H1 (cell line): ENCODE data around the gene EIF2A. TPM values are rescaled to one million over a fixed set of nuclear protein-coding genes. Genes with fewer than 3 reads are reported as not detected.

Experiments
- ATF3 ChIP-seq: IDR thresholded peaks from 2 replicates; pipeline ENCODE4 v1.6.1; 2011; ENCODE audit warnings: low read depth, mild to moderate bottlenecking, low read length; ENCODE audit not compliant: insufficient read depth
- BACH1 ChIP-seq: IDR thresholded peaks from 2 replicates; pipeline ENCODE4 v1.6.1; 2012; ENCODE audit warnings: low read length, improper control_type of control experiment
- CBX5 ChIP-seq: fragments of 300-800, 300-1000 bp; sonication (generic); IDR thresholded peaks from 2 replicates; pipeline ENCODE4 v1.7.1; 2016; ENCODE audit warnings: antibody characterized with exemption, low read length, low read depth
- CEBPB ChIP-seq: IDR thresholded peaks from 2 replicates; pipeline ENCODE4 v1.6.1; 2012; ENCODE audit warnings: low read depth, low read length
- CHD1 ChIP-seq: IDR thresholded peaks from 2 replicates; pipeline ENCODE4 v1.6.1; 2012; ENCODE audit warnings: low read depth, low read length, improper control_type of control experiment
- CHD2 ChIP-seq: IDR thresholded peaks from 2 replicates; pipeline ENCODE4 v1.6.1; 2012; ENCODE audit warnings: low read length, improper control_type of control experiment
- EP300 ChIP-seq, 2 experiments: IDR thresholded peaks; 1 replicate in 1 of 2; 2 replicates in 1 of 2; pipeline ENCODE4 v1.6.1; 2011 to 2012; ENCODE audit warnings: low read depth in 2 of 2, low read length in 2 of 2, mild to moderate bottlenecking in 2 of 2, borderline replicate concordance in 1 of 2, inconsistent platforms in 1 of 2, moderate library complexity in 1 of 2
- EZH2 ChIP-seq: fragments of 200-600 bp; sonication (generic); IDR thresholded peaks from 2 replicates; pipeline ENCODE4 v1.7.1; 2012; ENCODE audit warnings: low read depth, mild to moderate bottlenecking, moderate library complexity, low read length, inconsistent platforms; ENCODE audit not compliant: severe bottlenecking
- HDAC6 ChIP-seq: IDR thresholded peaks from one replicate; pipeline ENCODE4 v1.7.1; 2012; ENCODE audit warnings: low read depth, mild to moderate bottlenecking, inconsistent platforms, low read length, moderate library complexity
- JUND ChIP-seq: IDR thresholded peaks from 2 replicates; pipeline ENCODE4 v1.6.1; 2011; ENCODE audit warnings: mild to moderate bottlenecking, improper control_type of control experiment, low read length
- KDM5A ChIP-seq: fragments of 200-600 bp; IDR thresholded peaks from 2 replicates; pipeline ENCODE4 v1.7.1; 2012; ENCODE audit warnings: mild to moderate bottlenecking, low read length, inconsistent platforms, mixed read lengths
- NANOG ChIP-seq: IDR thresholded peaks from 2 replicates; pipeline ENCODE4 v1.6.1; 2011; ENCODE audit warnings: low read length, low read depth, mild to moderate bottlenecking, inconsistent platforms; ENCODE audit not compliant: insufficient read depth, poor library complexity, severe bottlenecking
- POLR2AphosphoS5 ChIP-seq: IDR thresholded peaks from 2 replicates; pipeline ENCODE4 v1.6.1; 2011; ENCODE audit warnings: low read depth, low read length
- RAD21 ChIP-seq, 2 experiments: IDR thresholded peaks in 1 of 2; conservative IDR thresholded peaks in 1 of 2; 2 replicates each; pipeline ENCODE4 v1.6.1; 2011; ENCODE audit warnings: low read depth in 2 of 2, low read length in 2 of 2, improper control_type of control experiment in 1 of 2, inconsistent platforms in 1 of 2, mild to moderate bottlenecking in 1 of 2, moderate library complexity in 1 of 2
- RBBP5 ChIP-seq: IDR thresholded peaks from 2 replicates; pipeline ENCODE4 v1.7.1; 2012; ENCODE audit warnings: low read depth, mild to moderate bottlenecking, inconsistent platforms, low read length, moderate library complexity, borderline replicate concordance
- RFX5 ChIP-seq: IDR thresholded peaks from 2 replicates; pipeline ENCODE4 v1.6.1; 2011; ENCODE audit warnings: low read depth, low read length, improper control_type of control experiment, borderline replicate concordance
- SIN3A ChIP-seq, 2 experiments: IDR thresholded peaks in 1 of 2; conservative IDR thresholded peaks in 1 of 2; 2 replicates each; pipeline ENCODE4 v1.6.1; 2011 to 2012; ENCODE audit warnings: low read length in 2 of 2, improper control_type of control experiment in 1 of 2, low read depth in 1 of 2, mild to moderate bottlenecking in 1 of 2
- SP4 ChIP-seq: IDR thresholded peaks from 2 replicates; pipeline ENCODE4 v1.6.1; 2012; ENCODE audit warnings: low read length, inconsistent platforms
- SRF ChIP-seq: IDR thresholded peaks from 2 replicates; pipeline ENCODE4 v1.6.1; 2011; ENCODE audit warnings: mild to moderate bottlenecking, low read depth, low read length, moderate library complexity
- SUZ12 ChIP-seq: fragments of 200-600 bp; sonication (generic); IDR thresholded peaks from 2 replicates; pipeline ENCODE4 v1.6.1; 2012; ENCODE audit warnings: mild to moderate bottlenecking, inconsistent platforms, low read length, moderate library complexity, mixed read lengths
- TAF1 ChIP-seq: IDR thresholded peaks from 2 replicates; pipeline ENCODE4 v1.6.1; 2011; ENCODE audit warnings: mild to moderate bottlenecking, low read depth, low read length
- TAF7 ChIP-seq: optimal IDR thresholded peaks from 2 replicates; pipeline ENCODE3; 2011; ENCODE audit warnings: low read depth, mild to moderate bottlenecking, inconsistent platforms, low read length, moderate library complexity, borderline replicate concordance
- TEAD4 ChIP-seq: IDR thresholded peaks from 2 replicates; pipeline ENCODE4 v1.6.1; 2012; ENCODE audit warnings: low read depth, low read length, inconsistent platforms, mixed read lengths
- YY1 ChIP-seq: IDR thresholded peaks from 2 replicates; pipeline ENCODE4 v1.6.1; 2011; ENCODE audit warnings: low read depth, mild to moderate bottlenecking, low read length
- polyA plus RNA-seq, 7 experiments: library from polyadenylated mRNA; depleted of rRNA in 3 of 7; stranded (reverse) in 5 of 7; unstranded in 2 of 7; fragments of >200 nt in 5 of 7; fragments of 200-250 nt in 2 of 7; gene quantifications; 1 replicate in 5 of 7; 2 replicates in 1 of 7; 4 replicates in 1 of 7; pipeline versions ENCODE4 v1.2.1 to v1.2.3, GENCODE V29; 2011 to 2013; ENCODE audit warnings: missing spikeins in 2 of 7, mixed read lengths in 2 of 7
- total RNA-seq: library from RNA; stranded (reverse); fragmentation: NEBNext Ultra II Directional; extraction: Animal tissue kit (Norgen Biotek cat#: 25700); gene quantifications from 2 replicates; pipeline ENCODE4 v1.2.1, GENCODE V29; 2021

The EIF2A gene
- total and polyA plus RNA-seq, 2 of the 8 experiments (the other 6 are each of a cell fraction or from before 2014, with no cell fraction given) = 59.3 to 91.6 TPM

DNA sequence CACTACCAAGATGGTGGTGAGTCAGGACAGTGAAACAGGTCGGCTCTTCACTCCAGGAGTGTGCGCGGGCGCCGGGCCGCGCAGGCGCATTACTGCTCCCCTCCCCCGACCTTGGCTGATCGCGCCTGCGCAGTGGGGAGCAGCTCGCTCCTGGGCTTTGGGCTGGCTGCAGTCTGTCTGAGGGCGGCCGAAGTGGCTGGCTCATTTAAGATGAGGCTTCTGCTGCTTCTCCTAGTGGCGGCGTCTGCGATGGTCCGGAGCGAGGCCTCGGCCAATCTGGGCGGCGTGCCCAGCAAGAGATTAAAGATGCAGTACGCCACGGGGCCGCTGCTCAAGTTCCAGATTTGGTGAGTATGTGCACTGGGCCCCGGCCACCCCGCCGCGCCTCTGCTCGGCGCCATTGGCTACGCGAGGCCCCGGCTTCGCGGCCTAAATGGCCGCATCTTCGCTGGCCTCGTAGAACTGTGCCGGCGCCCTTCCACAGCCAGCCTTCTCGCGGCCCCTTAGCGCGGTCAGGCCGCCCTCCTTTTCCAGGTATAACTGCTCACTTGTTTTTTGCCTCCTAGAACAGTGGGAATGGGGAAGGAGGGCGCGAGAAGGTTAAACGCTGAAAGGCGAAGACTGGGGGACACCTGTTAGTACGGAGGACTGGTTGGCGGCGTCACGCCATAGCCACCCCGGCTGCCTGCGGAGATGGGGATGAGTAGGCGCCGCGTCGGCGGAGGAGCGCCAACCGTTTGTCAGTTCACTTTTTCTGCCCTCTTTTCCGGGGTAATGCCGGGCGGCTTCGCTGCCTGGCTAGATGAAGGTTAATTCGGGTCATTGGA is 56.8 kb downstream of the EIF2A start, which contains the start of gene SELENOT (continued):
- TF ChIP-seq SRF = no peak
- TF ChIP-seq TAF7 = peak; percentile 95
- TF ChIP-seq NANOG = no peak
- TF ChIP-seq TAF1 = peak; percentile 98
- TF ChIP-seq CHD2 = peak; percentile 61; the same call in 1 of the 2 replicates
- no peak for TF ChIP-seq HDAC6
- TF ChIP-seq KDM5A = peak; percentile 26; the same call in 1 of the 2 replicates
- TF ChIP-seq RFX5 = no peak
- TF ChIP-seq CEBPB = no peak
- TF ChIP-seq RBBP5 = peak; percentile 80; the same call in 1 of the 2 replicates
- no peak for TF ChIP-seq JUND
- TF ChIP-seq ATF3 = no peak
- no peak for TF ChIP-seq EZH2
- peak; percentile 82 for TF ChIP-seq CHD1
- no peak for TF ChIP-seq SUZ12
- no peak for TF ChIP-seq EP300 (IDR thresholded peaks at IDR 0.05; ENCODE audit: borderline replicate concordance in 1 of 2, low read depth in 2 of 2, low read length in 2 of 2)
- no peak for TF ChIP-seq SP4
- no peak for TF ChIP-seq BACH1
- TF ChIP-seq TEAD4 = no peak
- 0 out of 4 replicates have a peak, but pooled peaks of 1 of the 2 experiments have one; percentile 39 for TF ChIP-seq SIN3A (conservative IDR thresholded peaks at IDR 0.05 in 1 of 2, IDR thresholded peaks at IDR 0.05 in 1 of 2; ENCODE audit: low read depth in 1 of 2, low read length in 2 of 2)
- TF ChIP-seq CBX5 = no peak
- peak; percentile 98 for TF ChIP-seq POLR2AphosphoS5
- TF ChIP-seq RAD21 (IDR thresholded peaks at IDR 0.05 in 1 of 2, conservative IDR thresholded peaks at IDR 0.05 in 1 of 2; ENCODE audit: low read depth in 2 of 2, low read length in 2 of 2) = no peak; a peak in 1 of 4 replicates
- peak; percentile 85 for TF ChIP-seq YY1
